WTC11 (cell line): Measurements from ENCODE around the gene PTH1R. TPM values are rescaled to one million over a fixed set of nuclear protein-coding genes. Genes with fewer than 3 reads are reported as not detected.

Source experiments
- ATAC-seq: fragments of 200-7000 bp; cut with Tn5 transposase; 2 replicates; pipeline ENCODE4 v1.10.0; 2021; ENCODE audit warnings: mild to moderate bottlenecking, moderate library complexity
- CTCF ChIA-PET: fragments of 300-600 bp; sonication (Branson Sonifier 250); formaldehyde crosslinking; loops from one replicate; lab custom pipeline; 2021; ENCODE audit warnings: antibody characterized with exemption; lab: Charles Lee
- POLR2A ChIA-PET: fragments of 350-600 bp; sonication (Branson Sonifier 250); formaldehyde crosslinking; loops from one replicate; lab custom pipeline; 2021; ENCODE audit warnings: antibody characterized with exemption; lab: Charles Lee
- DNase-seq: peaks from one replicate; pipeline ENCODE4 v3.0.0; 2021; ENCODE audit warnings: low spot score
- H3K27ac Mint-ChIP-seq: 2 replicates; pipeline ENCODE4 v1.8.0; 2021; ENCODE audit warnings: mixed read lengths
- H3K27me3 Mint-ChIP-seq: 2 replicates; pipeline ENCODE4 v1.8.0; 2021; ENCODE audit warnings: low read depth, mild to moderate bottlenecking, moderate library complexity, mixed read lengths
- H3K36me3 Mint-ChIP-seq: 2 replicates; pipeline ENCODE4 v1.8.0; 2021; ENCODE audit warnings: mixed read lengths
- H3K4me1 Mint-ChIP-seq: 2 replicates; pipeline ENCODE4 v1.8.0; 2022; ENCODE audit warnings: mixed read lengths
- H3K4me3 Mint-ChIP-seq: 2 replicates; pipeline ENCODE4 v1.8.0; 2021; ENCODE audit warnings: mild to moderate bottlenecking, moderate library complexity, mixed read lengths
- H3K9me3 Mint-ChIP-seq: 2 replicates; pipeline ENCODE4 v1.8.0; 2021; ENCODE audit warnings: mixed read lengths
- CBFB ChIP-seq: sonication (generic); formaldehyde crosslinking; IDR thresholded peaks from 2 replicates; pipeline ENCODE4 v1.8.1; 2022; ENCODE audit warnings: mild to moderate bottlenecking, low read depth, missing genetic modification reagents
- CREM ChIP-seq: sonication (generic); formaldehyde crosslinking; IDR thresholded peaks from 2 replicates; pipeline ENCODE4 v1.8.1; 2022; ENCODE audit warnings: mild to moderate bottlenecking, missing genetic modification reagents, moderate library complexity
- EMX1 ChIP-seq: fragments of 250-450 bp; sonication (Bioruptor Pico); IDR thresholded peaks from 2 replicates; pipeline ENCODE4 v1.8.0; 2021; ENCODE audit warnings: mild to moderate bottlenecking
- ESRRA ChIP-seq: sonication (generic); formaldehyde crosslinking; IDR thresholded peaks from 2 replicates; pipeline ENCODE4 v1.8.1; 2022; ENCODE audit warnings: mild to moderate bottlenecking, missing genetic modification reagents, borderline replicate concordance
- GTF2I ChIP-seq: fragments of 250-450 bp; sonication (Bioruptor Pico); conservative IDR thresholded peaks from 2 replicates; pipeline ENCODE4 v1.4.0; 2021; ENCODE audit warnings: mild to moderate bottlenecking
- JUN ChIP-seq: sonication (generic); formaldehyde crosslinking; IDR thresholded peaks from 2 replicates; pipeline ENCODE4 v1.8.0; 2023; ENCODE audit warnings: mild to moderate bottlenecking, missing genetic modification reagents
- NFATC4 ChIP-seq: fragments of 250-450 bp; sonication (Bioruptor Pico); IDR thresholded peaks from 2 replicates; pipeline ENCODE4 v1.9.0; 2021; ENCODE audit warnings: mild to moderate bottlenecking
- NR1H2 ChIP-seq: sonication (generic); formaldehyde crosslinking; IDR thresholded peaks from 2 replicates; pipeline ENCODE4 v1.9.0; 2021; ENCODE audit warnings: mild to moderate bottlenecking, moderate library complexity, missing genetic modification reagents
- NR3C1 ChIP-seq: sonication (generic); formaldehyde crosslinking; conservative IDR thresholded peaks from 2 replicates; pipeline ENCODE4 v1.8.1; 2023; ENCODE audit warnings: low read depth, mild to moderate bottlenecking, missing genetic modification reagents
- TCF7 ChIP-seq: sonication (generic); formaldehyde crosslinking; IDR thresholded peaks from 2 replicates; pipeline ENCODE4 v1.8.0; 2022; ENCODE audit warnings: mild to moderate bottlenecking, low read depth, missing genetic modification reagents, moderate library complexity
- TEAD4 ChIP-seq: sonication (generic); formaldehyde crosslinking; IDR thresholded peaks from 2 replicates; pipeline ENCODE4 v1.8.0; 2022; ENCODE audit warnings: mild to moderate bottlenecking, missing genetic modification reagents
- ZNF121 ChIP-seq: sonication (generic); formaldehyde crosslinking; IDR thresholded peaks from 2 replicates; pipeline ENCODE4 v1.8.0; 2023; ENCODE audit warnings: missing genetic modification reagents
- ZNF232 ChIP-seq: sonication (generic); formaldehyde crosslinking; IDR thresholded peaks from 2 replicates; pipeline ENCODE4 v1.8.0; 2022; ENCODE audit warnings: mild to moderate bottlenecking, missing genetic modification reagents
- ZNF263 ChIP-seq: sonication (generic); formaldehyde crosslinking; IDR thresholded peaks from 2 replicates; pipeline ENCODE4 v1.8.1; 2022; ENCODE audit warnings: low read depth, mild to moderate bottlenecking, moderate library complexity, missing genetic modification reagents
- ZNF317 ChIP-seq: sonication (generic); formaldehyde crosslinking; IDR thresholded peaks from 2 replicates; pipeline ENCODE4 v1.8.1; 2023; ENCODE audit warnings: low read depth, mild to moderate bottlenecking, moderate library complexity, missing genetic modification reagents, borderline replicate concordance
- ZNF396 ChIP-seq: fragments of 250-450 bp; sonication (Bioruptor Pico); IDR thresholded peaks from 2 replicates; pipeline ENCODE4 v1.8.0; 2021; ENCODE audit warnings: mild to moderate bottlenecking, moderate library complexity, borderline replicate concordance
- ZNF416 ChIP-seq: fragments of 250-450 bp; sonication (Bioruptor Pico); IDR thresholded peaks from 2 replicates; pipeline ENCODE4 v1.9.0; 2021; ENCODE audit warnings: mild to moderate bottlenecking, inconsistent platforms
- total RNA-seq: library from RNA; stranded (reverse); gene quantifications from 3 replicates; pipeline ENCODE4 v1.2.3, GENCODE V29; 2021
- TF ChIP-seq, protein P1 (sequence below): sonication (generic); formaldehyde crosslinking; IDR thresholded peaks from 2 replicates; pipeline ENCODE4 v1.8.1; 2023; ENCODE audit warnings: mild to moderate bottlenecking, missing genetic modification reagents, moderate library complexity
- TF ChIP-seq, protein P2 (sequence below): sonication (generic); formaldehyde crosslinking; IDR thresholded peaks from 2 replicates; pipeline ENCODE4 v1.8.0; 2023; ENCODE audit warnings: missing genetic modification reagents
- TF ChIP-seq, protein P3 (sequence below): fragments of 250-450 bp; sonication (Bioruptor Pico); IDR thresholded peaks from 2 replicates; pipeline ENCODE4 v1.9.0; 2021; ENCODE audit warnings: mild to moderate bottlenecking, borderline replicate concordance

PTH1R gene
- total RNA-seq, 1 experiment from 2014 or later, result 12.0 TPM

DNA sequence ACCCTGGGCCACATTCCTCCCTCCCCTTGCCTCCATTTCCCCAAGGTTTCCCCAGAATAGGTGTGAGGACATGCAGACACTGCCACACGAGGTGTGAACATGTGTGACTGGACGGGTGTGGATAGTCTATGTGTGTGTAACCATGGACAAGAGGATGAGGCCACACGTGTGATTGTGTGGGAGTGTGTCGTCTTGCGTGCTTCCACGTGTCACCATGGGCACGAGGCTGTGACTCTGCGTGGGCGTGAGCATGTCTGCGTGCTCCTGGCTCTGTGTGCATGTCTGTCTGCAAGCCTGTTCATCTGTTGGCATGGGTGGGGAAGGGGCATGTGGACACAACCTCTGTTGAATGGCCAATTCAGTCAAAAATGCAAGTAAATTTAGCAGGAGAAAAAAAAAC, 8.1 kb upstream of the PTH1R start:
- H3K4me3 Mint-ChIP-seq, result no peak overlapping the region
- 0 out of 2 replicates have a peak, but pooled peaks cover 3% of the 10 kb centered on the region for H3K4me1 Mint-ChIP-seq
- ChIA-PET CTCF (interaction anchor here (1.1 to 4.4 kb wide), 2 partner anchors 40 to 419 kb away, joined by 4 to 39 read pairs; no protein-coding TSS in a partner anchor), POLR2A (no interaction called here)
- DNase-seq (no peak), ATAC-seq (no peak)
- H3K36me3 Mint-ChIP-seq, result no peaks in the 10 kb centered on the region
- TF ChIP-seq, protein P1, sequence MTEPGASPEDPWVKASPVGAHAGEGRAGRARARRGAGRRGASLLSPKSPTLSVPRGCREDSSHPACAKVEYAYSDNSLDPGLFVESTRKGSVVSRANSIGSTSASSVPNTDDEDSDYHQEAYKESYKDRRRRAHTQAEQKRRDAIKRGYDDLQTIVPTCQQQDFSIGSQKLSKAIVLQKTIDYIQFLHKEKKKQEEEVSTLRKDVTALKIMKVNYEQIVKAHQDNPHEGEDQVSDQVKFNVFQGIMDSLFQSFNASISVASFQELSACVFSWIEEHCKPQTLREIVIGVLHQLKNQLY (CRISPR knock-in tag), result no peak
- no peak for TF ChIP-seq ZNF121
- TF ChIP-seq ZNF317, result no peak
- no peak for TF ChIP-seq ZNF416 (CRISPR knock-in tag)
- TF ChIP-seq ZNF396 (CRISPR knock-in tag), result no peak
- no peak for TF ChIP-seq GTF2I
- TF ChIP-seq TEAD4 (CRISPR knock-in tag), result no peak
- TF ChIP-seq NR3C1 (CRISPR knock-in tag), result no peak
- TF ChIP-seq ZNF232 (CRISPR knock-in tag), result no peak
- no peak for TF ChIP-seq NR1H2 (CRISPR knock-in tag)
- TF ChIP-seq, protein P2, sequence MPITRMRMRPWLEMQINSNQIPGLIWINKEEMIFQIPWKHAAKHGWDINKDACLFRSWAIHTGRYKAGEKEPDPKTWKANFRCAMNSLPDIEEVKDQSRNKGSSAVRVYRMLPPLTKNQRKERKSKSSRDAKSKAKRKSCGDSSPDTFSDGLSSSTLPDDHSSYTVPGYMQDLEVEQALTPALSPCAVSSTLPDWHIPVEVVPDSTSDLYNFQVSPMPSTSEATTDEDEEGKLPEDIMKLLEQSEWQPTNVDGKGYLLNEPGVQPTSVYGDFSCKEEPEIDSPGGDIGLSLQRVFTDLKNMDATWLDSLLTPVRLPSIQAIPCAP (CRISPR knock-in tag), result no peak
- H3K27ac Mint-ChIP-seq, result no peak overlapping the region
- H3K27me3 Mint-ChIP-seq, result peaks cover 17% of the 10 kb centered on the region
- H3K9me3 Mint-ChIP-seq, result no peaks in the 10 kb centered on the region

DNA sequence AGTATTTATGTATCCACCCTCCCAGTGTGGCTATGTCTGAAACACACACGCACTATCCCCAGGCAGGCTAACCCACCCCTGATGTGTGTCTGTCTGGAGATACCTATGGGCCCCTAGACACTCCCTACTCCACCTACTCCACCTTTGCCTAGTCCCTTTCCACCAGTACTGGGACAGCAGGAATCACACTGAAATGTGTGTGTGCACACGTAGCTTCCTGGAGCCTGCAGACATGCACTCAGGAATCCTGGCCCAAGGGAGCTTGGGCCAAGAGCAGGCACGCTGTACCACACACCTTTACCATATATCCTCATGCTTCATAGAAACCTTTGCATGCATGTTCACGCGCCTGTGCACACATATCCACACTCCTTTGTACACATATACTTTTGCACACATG, 6.9 kb upstream of the PTH1R start:
- no peak overlapping the region for H3K27ac Mint-ChIP-seq
- ChIA-PET CTCF (interaction anchor here (1.2 to 4.7 kb wide), 4 partner anchors 10 to 164 kb away, joined by 3 to 20 read pairs (median 4); no protein-coding TSS in a partner anchor), POLR2A (no interaction called here)
- H3K27me3 Mint-ChIP-seq, result peaks cover 24% of the 10 kb centered on the region
- H3K4me3 Mint-ChIP-seq, result no peak overlapping the region
- H3K4me1 Mint-ChIP-seq, result 0 out of 2 replicates have a peak, but pooled peaks cover 3% of the 10 kb centered on the region
- TF ChIP-seq TCF7 (CRISPR knock-in tag), result no peak
- TF ChIP-seq ZNF416 (CRISPR knock-in tag), result no peak
- TF ChIP-seq, protein P3, sequence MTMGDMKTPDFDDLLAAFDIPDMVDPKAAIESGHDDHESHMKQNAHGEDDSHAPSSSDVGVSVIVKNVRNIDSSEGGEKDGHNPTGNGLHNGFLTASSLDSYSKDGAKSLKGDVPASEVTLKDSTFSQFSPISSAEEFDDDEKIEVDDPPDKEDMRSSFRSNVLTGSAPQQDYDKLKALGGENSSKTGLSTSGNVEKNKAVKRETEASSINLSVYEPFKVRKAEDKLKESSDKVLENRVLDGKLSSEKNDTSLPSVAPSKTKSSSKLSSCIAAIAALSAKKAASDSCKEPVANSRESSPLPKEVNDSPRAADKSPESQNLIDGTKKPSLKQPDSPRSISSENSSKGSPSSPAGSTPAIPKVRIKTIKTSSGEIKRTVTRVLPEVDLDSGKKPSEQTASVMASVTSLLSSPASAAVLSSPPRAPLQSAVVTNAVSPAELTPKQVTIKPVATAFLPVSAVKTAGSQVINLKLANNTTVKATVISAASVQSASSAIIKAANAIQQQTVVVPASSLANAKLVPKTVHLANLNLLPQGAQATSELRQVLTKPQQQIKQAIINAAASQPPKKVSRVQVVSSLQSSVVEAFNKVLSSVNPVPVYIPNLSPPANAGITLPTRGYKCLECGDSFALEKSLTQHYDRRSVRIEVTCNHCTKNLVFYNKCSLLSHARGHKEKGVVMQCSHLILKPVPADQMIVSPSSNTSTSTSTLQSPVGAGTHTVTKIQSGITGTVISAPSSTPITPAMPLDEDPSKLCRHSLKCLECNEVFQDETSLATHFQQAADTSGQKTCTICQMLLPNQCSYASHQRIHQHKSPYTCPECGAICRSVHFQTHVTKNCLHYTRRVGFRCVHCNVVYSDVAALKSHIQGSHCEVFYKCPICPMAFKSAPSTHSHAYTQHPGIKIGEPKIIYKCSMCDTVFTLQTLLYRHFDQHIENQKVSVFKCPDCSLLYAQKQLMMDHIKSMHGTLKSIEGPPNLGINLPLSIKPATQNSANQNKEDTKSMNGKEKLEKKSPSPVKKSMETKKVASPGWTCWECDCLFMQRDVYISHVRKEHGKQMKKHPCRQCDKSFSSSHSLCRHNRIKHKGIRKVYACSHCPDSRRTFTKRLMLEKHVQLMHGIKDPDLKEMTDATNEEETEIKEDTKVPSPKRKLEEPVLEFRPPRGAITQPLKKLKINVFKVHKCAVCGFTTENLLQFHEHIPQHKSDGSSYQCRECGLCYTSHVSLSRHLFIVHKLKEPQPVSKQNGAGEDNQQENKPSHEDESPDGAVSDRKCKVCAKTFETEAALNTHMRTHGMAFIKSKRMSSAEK (CRISPR knock-in tag), result no peak
- TF ChIP-seq ESRRA (CRISPR knock-in tag), result no peak
- no peak for ATAC-seq
- no peak for DNase-seq
- no peaks in the 10 kb centered on the region for H3K36me3 Mint-ChIP-seq
- H3K9me3 Mint-ChIP-seq, result no peaks in the 10 kb centered on the region

DNA sequence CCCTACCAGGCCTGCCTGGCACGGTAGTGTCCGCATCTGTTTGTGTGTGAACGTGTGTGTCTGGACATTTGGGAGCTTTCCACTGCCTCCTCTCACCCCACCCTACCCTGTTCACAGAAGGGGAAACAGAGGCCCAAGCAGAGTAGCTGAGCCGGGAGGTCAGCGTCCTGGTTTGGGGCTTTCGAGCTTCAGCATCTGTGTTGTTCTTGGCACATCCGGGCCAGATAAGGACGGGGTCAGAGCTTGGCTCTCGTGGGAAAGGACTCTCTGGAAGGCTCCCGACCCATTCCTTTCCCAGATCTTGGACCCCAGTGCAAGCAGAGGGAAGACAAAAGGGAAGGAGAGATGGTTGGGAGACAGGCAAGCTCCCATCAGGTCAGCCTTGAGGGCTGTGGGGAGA, 6.3 kb upstream of the PTH1R start:
- no peaks in the 10 kb centered on the region for H3K9me3 Mint-ChIP-seq
- 0 out of 2 replicates have a peak, but pooled peaks cover 3% of the 10 kb centered on the region for H3K4me1 Mint-ChIP-seq
- H3K27ac Mint-ChIP-seq, result no peak overlapping the region
- DNase-seq (no peak), ATAC-seq (no peak)
- no peak overlapping the region for H3K4me3 Mint-ChIP-seq
- H3K36me3 Mint-ChIP-seq, result no peaks in the 10 kb centered on the region
- CTCF ChIA-PET, result interaction anchor here (1.0 to 4.7 kb wide), 6 partner anchors 10 to 165 kb away, joined by 3 to 20 read pairs (median 4); partner anchors contain the start of gene PRSS50
- TF ChIP-seq EMX1 (no peak), ZNF263 (no peak), NFATC4 (no peak), CREM (CRISPR knock-in tag) (no peak), ESRRA (CRISPR knock-in tag) (no peak), JUN (CRISPR knock-in tag) (no peak), CBFB (CRISPR knock-in tag) (no peak)
- TF ChIP-seq, protein P3 (CRISPR knock-in tag), result no peak
- TF ChIP-seq, all 79 proteins: peak for 0
- peaks cover 24% of the 10 kb centered on the region for H3K27me3 Mint-ChIP-seq
- POLR2A ChIA-PET, result no interaction called here
